Nephron progenitor cell (in vitro differentiated cells): Measurements from ENCODE around the gene ITIH5.
"Not testable (repeated sequence)": the region's sequence is repeated elsewhere in the genome, so short reads cannot be mapped to it uniquely, and the experiment has no call there.

Source experiments
- DNase-seq: peaks from one replicate; pipeline ENCODE4 v3.0.0; 2021
- H3K27ac Mint-ChIP-seq: 2 replicates; pipeline ENCODE4 v1.8.0; 2021; ENCODE audit warnings: mild to moderate bottlenecking, moderate library complexity, mixed read lengths
- H3K27me3 Mint-ChIP-seq: 2 replicates; pipeline ENCODE4 v1.8.0; 2021; ENCODE audit warnings: mild to moderate bottlenecking, low read depth, mixed read lengths; ENCODE audit not compliant: poor library complexity
- H3K36me3 Mint-ChIP-seq: 2 replicates; pipeline ENCODE4 v1.8.0; 2021; ENCODE audit warnings: low read depth, mixed read lengths
- H3K4me1 Mint-ChIP-seq: 2 replicates; pipeline ENCODE4 v1.8.0; 2021; ENCODE audit warnings: mixed read lengths
- H3K4me3 Mint-ChIP-seq: 2 replicates; pipeline ENCODE4 v1.8.0; 2021; ENCODE audit warnings: mild to moderate bottlenecking, moderate library complexity, mixed read lengths
- H3K9me3 Mint-ChIP-seq: 2 replicates; pipeline ENCODE4 v1.8.0; 2021; ENCODE audit warnings: mild to moderate bottlenecking, moderate library complexity, mixed read lengths
- TF ChIP-seq, protein P1 (sequence below): fragments of 200-600 bp; sonication (generic); IDR thresholded peaks from 2 replicates; pipeline ENCODE4 v1.5.0; 2021; ENCODE audit warnings: antibody characterized with exemption

Gene ITIH5

GRCh38 chr10:7702288-7702812 lies 35.6 kb upstream of the ITIH5 start:
- Mint-ChIP-seq H3K36me3 (no peaks in the 10 kb centered on the region), H3K4me1 (no peaks in the 10 kb centered on the region), H3K27ac (no peak overlapping the region), H3K27me3 (peaks cover 41% of the 10 kb centered on the region), H3K9me3 (no peaks in the 10 kb centered on the region), H3K4me3 (no peak overlapping the region)
- TF ChIP-seq, protein P1, sequence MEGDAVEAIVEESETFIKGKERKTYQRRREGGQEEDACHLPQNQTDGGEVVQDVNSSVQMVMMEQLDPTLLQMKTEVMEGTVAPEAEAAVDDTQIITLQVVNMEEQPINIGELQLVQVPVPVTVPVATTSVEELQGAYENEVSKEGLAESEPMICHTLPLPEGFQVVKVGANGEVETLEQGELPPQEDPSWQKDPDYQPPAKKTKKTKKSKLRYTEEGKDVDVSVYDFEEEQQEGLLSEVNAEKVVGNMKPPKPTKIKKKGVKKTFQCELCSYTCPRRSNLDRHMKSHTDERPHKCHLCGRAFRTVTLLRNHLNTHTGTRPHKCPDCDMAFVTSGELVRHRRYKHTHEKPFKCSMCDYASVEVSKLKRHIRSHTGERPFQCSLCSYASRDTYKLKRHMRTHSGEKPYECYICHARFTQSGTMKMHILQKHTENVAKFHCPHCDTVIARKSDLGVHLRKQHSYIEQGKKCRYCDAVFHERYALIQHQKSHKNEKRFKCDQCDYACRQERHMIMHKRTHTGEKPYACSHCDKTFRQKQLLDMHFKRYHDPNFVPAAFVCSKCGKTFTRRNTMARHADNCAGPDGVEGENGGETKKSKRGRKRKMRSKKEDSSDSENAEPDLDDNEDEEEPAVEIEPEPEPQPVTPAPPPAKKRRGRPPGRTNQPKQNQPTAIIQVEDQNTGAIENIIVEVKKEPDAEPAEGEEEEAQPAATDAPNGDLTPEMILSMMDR: no peak
- DNase-seq: no peak

GRCh38 chr10:7701158-7701742 lies 34.5 kb upstream of the ITIH5 start:
- no peak overlapping the region for H3K27ac Mint-ChIP-seq
- DNase-seq: no peak
- TF ChIP-seq, protein P1: no peak
- no peak overlapping the region for H3K4me3 Mint-ChIP-seq
- no peaks in the 10 kb centered on the region for H3K4me1 Mint-ChIP-seq
- H3K27me3 Mint-ChIP-seq: peaks cover 41% of the 10 kb centered on the region
- H3K36me3 Mint-ChIP-seq: no peaks in the 10 kb centered on the region
- no peaks in the 10 kb centered on the region for H3K9me3 Mint-ChIP-seq

GRCh38 chr10:7700577-7701125 lies 33.9 kb upstream of the ITIH5 start:
- H3K27me3 Mint-ChIP-seq: peaks cover 40% of the 10 kb centered on the region
- H3K4me1 Mint-ChIP-seq: no peaks in the 10 kb centered on the region
- TF ChIP-seq, protein P1: no peak

DNA sequence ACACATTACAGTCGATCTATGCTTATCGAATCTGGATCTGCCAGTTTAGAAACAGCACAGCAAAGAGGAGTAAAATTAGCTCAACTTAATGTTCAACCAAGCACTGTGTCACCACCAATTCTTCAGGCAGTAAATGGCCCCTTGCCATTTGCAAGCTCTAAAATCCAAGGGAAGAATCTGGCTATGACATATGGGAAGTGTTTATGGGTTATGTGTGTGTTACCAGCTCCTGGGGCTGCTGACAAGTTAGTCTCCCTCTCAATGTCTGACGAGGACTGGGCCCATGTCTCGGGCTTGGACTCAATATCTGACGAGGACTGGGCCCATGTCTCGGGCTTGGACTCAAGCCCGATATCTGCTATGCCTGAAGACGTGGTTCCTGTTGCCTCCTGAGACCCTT lies 30.7 kb upstream of the ITIH5 start:
- Mint-ChIP-seq H3K27me3 (peaks cover 27% of the 10 kb centered on the region), H3K9me3 (peaks cover 20% of the 10 kb centered on the region), H3K27ac (no peak overlapping the region), H3K4me3 (no peak overlapping the region), H3K36me3 (no peaks in the 10 kb centered on the region), H3K4me1 (no peaks in the 10 kb centered on the region)
- TF ChIP-seq, protein P1: no peak
- DNase-seq: no peak

More at GRCh38 chr10:7700577-7701125, 33.9 kb upstream of the ITIH5 start:
- Mint-ChIP-seq H3K4me3 (no peak overlapping the region), H3K36me3 (no peaks in the 10 kb centered on the region), H3K9me3 (no peaks in the 10 kb centered on the region), H3K27ac (no peak overlapping the region)
- DNase-seq: no peak

DNA sequence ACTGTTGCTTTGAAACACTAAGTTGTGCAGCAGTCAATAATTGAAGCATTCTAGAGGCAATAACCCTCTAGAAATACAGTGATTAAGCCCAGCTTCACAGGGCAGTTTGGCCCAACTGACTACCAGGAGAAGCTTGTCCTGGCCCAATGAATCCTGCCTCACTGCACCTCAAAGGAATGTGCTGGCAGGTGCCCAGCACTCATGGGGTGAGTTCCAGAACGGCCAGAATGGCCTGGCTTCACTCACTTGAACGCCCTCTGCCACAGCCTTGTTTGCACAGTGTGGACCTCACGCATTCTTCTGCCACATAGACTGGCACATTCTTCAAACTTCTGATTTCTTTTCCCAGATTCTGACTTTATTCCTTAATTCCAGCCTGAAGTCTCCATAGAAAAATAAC lies 29.8 kb upstream of the ITIH5 start:
- Mint-ChIP-seq H3K4me3 (no peak overlapping the region), H3K9me3 (peaks cover 26% of the 10 kb centered on the region), H3K4me1 (no peaks in the 10 kb centered on the region), H3K27me3 (peaks cover 22% of the 10 kb centered on the region), H3K27ac (no peak overlapping the region), H3K36me3 (no peaks in the 10 kb centered on the region)
- TF ChIP-seq, protein P1: no peak
- DNase-seq: no peak

GRCh38 chr10:7693194-7693593 lies 26.4 kb upstream of the ITIH5 start:
- H3K4me3 Mint-ChIP-seq, H3K4me1 Mint-ChIP-seq, H3K27ac Mint-ChIP-seq, H3K36me3 Mint-ChIP-seq, DNase-seq: not testable (repeated sequence)
- Mint-ChIP-seq H3K27me3 (peaks cover 23% of the 10 kb centered on the region), H3K9me3 (peaks cover 49% of the 10 kb centered on the region)

GRCh38 chr10:7692368-7692767 lies 25.6 kb upstream of the ITIH5 start:
- DNase-seq, H3K4me3 Mint-ChIP-seq, H3K4me1 Mint-ChIP-seq, H3K36me3 Mint-ChIP-seq, H3K27ac Mint-ChIP-seq: not testable (repeated sequence)
- Mint-ChIP-seq H3K27me3 (peaks cover 22% of the 10 kb centered on the region), H3K9me3 (peaks cover 49% of the 10 kb centered on the region)

DNA sequence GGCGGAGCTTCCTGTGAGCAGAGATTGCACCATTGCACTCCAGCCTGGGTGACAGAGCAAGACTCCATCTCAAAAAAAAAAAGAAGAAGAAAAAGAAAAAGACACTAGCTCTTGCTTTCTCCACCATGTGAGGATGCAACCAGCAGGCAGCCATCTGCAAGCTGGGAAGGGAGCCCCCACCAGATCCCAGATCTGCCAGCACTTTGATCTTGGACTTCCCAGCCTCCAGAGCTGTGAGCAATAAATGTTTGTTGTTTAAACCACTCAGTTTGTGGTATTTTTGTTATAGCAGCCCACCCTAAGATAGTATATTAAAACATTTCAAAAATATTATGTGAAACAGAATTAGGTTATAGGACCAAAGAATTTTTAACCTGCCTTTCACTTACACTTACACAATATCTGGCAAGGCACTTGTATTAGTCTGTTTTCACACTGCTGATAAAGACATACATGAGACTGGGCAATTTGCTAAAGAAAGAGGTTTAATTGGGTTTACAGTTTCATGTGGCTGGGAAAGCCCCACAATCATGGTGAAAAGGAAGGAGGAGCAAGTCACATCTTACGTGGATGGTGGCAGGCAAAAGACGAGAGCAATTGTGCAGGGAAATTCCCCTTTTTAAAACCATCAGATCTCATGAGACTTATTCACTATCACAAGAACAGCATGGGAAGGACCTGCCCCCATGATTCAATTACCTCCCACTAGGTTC lies 24.3 kb upstream of the ITIH5 start:
- H3K4me3 Mint-ChIP-seq, H3K4me1 Mint-ChIP-seq, H3K27ac Mint-ChIP-seq, DNase-seq, H3K36me3 Mint-ChIP-seq: not testable (repeated sequence)
- Mint-ChIP-seq H3K9me3 (peaks cover 49% of the 10 kb centered on the region), H3K27me3 (peaks cover 23% of the 10 kb centered on the region)
